GM18517 (cell line): Measurements from ENCODE around the gene CACNA2D1.
"Not testable (repeated sequence)": the region's sequence is repeated elsewhere in the genome, so short reads cannot be mapped to it uniquely, and the experiment has no call there.

Experiments
- ATAC-seq: cut with Tn5 transposase; IDR thresholded peaks from one replicate; pipeline ENCODE4 v1.9.1; 2021; ENCODE audit warnings: mild to moderate bottlenecking, moderate library complexity; ENCODE audit not compliant: unreplicated experiment

Gene CACNA2D1

DNA sequence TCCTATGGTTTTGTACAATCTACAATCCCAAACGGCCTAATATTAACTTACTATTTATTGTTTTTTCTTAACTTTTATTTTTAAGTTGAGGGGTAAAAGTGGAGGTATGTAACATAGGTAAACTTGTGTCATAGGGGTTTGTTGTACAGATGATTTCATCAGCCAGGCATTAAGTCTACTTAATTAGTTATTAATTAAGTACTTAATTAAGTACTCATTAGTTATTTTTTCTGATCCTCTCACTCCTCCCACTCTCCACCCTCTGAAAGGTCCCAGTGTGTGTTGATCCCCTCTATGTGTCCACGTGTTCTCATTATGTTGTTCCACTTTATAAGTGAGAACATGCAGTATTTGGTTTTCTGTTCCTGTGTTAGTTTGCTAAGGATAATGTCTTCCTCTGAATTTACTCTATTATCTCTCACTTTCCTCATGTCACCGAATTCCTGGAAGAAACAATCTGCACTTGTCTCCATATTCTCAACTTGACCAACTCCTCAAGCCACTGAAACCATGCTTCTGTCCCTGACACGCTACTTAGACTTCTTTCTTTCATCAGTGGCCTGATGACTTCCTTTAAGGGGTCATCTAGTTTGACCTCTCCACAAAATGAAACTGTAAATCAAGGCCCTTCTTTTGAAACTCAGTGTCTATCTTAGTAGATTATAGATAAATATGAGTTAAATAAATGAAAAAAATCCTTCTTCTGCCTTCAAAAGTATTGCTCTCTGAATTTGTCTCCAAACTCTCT is 9.1 kb downstream of the CACNA2D1 start:
- ATAC-seq, result no peak

DNA sequence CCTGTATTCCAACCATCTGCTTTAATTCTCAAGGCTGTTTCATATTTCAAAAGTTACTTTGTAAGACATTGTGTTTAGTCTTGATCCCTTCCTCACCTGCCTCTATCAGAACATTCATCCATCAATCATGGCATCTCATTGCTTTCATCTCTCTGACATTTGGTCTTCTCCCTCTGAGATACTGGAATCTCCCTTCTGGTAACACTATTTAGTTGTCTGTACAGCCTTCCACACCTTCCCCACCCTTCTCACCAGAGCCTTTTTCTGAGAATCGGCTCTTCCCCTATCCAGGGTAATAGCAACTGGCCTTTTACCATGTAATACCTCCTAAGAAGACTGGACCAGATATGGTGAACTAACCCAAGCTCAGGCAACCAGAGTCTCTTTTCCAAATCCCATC is 10.1 kb downstream of the CACNA2D1 start:
- ATAC-seq, result no peak

DNA sequence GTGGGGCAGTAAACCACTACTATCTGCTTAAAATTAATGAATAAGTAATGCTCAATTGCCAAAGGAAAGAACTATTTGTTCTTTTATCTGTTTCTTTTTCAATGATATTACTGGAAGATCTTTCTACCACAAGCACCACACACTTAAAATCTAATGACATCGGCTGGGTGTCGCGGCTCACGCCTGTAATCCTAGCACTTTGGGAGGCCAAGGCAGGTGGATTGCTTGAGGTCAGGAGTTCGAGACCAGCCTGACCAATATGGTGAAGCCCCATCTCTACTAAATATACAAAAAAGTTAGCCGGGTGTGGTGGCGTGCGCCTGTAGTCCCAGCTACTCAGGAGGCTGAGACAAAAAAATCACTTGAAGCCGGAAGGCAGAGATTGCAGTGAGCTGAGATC is 10.8 kb downstream of the CACNA2D1 start:
- ATAC-seq, result not testable (repeated sequence)

DNA sequence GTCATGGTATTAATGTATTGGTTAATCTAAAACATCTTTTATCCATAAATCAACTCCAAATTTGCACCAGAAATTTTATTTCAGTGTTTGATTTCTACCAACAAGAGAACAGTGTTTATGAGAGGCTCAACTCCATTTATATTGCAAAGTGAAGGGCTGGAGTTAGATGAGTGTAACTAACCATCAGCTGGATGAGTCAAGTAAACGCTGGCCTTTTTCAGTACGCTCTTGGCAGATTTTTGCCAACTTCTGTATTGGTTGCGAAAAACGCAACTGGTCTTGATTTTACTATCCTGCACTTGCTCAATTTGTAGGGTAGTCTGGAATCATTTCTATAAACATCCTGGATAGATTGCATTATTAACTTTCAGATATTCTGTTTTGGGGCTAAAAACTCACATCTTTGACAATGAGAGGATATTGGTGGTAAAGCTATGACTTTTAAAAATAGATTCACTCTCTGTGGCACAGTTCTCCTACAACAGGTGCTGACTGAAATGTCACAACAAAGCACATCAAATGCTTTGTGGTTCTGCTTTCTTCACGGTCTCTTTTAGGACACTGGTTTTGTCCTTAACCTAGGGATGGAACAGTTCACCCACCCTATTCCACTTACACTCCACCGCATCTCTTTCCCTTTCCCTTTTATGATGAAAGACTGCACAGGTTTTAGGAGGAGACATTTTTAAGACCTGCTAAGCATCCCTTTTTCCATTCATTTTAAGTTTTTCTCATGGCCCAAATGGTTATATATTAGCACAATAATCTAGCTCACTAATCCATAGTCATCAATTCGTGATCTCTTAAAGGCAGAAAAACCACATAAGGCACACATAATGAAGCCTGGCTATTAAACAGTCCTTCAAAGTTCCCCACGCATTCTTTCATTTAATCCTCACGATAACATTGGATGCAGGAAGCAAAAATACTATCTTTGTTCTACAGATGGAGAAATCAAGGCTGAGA is 12.8 kb downstream of the CACNA2D1 start:
- ATAC-seq, result no peak

DNA sequence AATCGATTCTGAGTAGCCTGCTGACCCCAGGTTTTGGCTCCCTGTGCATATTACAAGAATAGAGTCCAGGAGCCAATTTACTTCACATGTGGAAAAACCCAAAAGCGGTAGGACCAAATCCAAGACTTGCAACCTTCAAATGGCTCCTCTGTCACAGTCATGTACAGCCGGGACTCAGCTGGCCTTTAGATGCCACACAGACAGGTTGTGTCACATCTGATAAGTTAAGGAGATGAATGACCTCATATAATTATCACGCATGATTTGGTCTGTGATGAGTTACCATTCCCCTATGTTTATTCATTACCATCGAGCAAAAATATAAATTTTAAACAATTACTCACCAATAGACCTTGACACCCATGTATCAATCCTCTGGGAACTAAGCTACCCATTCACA is 14.2 kb downstream of the CACNA2D1 start:
- no peak for ATAC-seq

DNA sequence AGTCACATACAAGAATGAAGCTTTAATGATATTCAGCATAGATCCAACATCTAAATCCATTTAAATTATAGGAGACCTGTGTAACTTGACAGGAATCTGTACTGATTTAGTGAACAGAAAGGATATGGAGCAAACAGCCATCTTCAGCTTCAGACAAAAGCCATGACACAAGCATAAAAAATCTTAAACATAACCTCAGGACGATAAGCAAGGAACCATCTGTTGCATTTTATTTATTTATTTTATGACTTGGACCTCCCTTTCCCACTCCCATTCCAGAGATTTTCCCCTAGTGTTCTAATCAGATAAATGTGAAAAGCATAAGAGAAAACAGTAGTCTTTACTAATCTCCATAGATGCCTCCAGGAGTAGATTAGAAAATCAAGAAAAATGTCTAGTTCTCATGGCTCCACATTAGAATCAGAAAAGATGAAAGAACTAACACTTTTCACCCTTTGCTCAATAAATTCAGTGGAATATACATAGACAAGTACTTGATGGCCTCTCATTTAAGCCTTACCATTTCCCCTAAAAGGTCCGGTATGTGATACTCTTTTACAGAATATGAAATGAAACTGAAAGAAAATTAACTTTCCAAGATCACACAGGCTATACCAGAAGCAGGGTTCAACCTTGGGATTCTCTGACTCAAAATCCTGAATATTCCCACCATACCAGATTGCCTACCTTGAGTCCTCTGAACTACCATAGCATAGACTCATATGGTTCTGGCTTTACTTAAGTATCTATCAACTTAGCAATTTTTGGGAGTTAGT is 15.2 kb downstream of the CACNA2D1 start:
- no peak for ATAC-seq

DNA sequence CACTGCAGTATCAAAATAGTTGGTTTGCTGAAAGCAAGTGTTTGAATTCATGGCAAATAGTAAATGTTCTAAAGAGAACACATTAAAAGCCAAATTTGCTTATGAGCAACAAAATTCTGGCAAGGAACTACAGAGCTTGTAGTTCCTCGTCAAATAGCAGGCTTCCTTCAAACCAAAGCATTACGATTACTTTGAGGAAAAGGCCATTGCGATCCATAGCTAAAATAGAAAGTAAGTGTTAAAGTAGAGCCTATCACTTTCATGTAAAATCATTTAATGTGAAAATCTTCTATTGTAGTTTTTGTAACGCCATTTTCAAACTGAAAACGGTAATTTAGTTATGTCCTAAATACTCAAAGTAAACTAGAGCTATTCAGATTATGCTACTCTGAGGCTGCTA is 20.1 kb downstream of the CACNA2D1 start:
- no peak for ATAC-seq

DNA sequence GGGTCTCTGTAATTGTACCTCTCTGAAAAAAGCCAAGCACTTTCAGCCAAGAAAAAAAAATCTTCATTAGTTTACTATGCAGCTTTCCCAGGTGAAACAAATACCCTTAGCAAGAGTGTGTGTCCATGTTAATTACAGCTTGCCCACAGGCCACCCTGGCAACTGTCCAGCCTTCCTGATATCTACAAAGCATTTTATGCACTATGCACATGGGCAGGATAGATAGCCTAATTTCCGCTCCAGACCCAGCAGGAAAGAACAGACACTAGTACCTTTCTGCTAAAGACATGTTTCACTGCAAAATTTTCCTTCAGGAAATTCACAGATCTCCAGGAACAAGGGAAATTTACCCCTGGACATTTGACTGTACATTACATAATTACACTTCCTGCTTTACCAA is 24.4 kb downstream of the CACNA2D1 start:
- ATAC-seq, result no peak

DNA sequence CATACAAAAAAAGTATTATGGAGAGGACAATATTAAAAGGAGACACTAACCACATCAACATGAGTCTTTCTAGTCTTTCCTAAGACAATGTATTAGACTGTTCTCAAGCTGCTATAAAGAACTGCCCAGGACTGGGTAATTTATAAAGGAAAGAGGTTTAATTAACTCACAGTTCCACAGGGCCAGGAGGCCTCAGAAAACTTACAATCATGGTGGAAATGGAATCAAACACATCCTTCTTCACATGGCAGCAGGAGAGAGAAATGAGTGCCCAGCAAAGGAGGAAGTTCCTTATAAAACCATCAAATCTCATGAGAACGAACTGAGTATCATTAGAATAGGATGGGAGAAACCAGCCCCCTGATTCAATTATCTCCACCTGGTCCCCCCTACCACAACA is 25.7 kb downstream of the CACNA2D1 start:
- ATAC-seq, result no peak

DNA sequence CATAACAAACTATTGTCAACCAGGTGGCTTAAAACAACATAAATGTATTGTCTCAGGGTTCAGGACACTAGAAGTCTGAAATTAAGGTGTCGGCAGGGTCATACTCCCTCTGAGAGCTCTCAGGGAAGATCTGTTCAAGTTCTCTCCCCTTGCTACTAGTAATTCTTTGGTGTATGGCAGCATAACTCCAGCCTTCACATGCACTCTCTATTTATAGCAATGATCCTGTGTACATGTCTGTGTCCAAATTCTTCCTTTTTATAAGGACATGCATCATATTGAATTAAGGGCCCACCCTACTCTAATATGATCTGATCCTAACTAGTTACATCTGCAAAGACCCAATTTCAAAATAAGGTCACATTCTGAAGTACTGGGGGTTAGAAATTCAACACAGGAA is 27.2 kb downstream of the CACNA2D1 start:
- no peak for ATAC-seq

DNA sequence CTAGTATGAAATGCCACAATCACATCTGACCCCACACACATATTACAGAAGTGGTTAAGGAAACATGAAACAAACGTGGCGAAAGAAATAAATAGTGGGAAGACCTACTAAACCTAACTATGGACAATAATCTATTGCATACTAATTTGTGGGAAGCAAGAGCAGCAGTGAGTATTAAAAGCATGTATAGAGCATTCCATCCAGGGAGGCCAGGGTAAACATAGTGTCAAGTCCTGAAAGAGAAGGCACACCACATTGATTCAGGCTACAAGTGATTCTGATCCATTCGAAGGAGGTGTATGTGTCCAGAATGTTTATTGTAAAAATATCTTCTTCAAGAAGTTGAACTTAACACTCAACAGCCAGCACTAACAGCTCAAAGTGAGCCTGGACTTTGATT is 29.2 kb downstream of the CACNA2D1 start:
- ATAC-seq, result no peak

DNA sequence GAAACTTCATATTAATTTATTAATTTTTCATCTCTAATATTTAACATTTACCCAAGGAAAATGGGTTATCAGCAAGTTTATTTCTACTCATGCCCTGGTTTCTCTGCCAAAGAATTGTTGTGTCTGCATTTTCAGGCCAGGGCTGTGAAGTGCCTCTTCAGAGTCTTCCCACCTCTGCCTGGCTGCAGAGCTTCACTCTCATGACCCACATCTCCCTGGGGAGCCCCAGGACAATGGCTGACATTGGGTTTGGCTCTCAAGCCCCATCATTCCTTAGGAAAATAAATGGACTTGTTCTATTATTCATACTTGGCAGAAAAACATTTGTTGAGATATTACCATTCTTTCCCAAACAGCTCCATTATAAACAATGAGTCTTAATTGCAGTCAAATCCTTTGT is 30.3 kb downstream of the CACNA2D1 start:
- ATAC-seq, result no peak

DNA sequence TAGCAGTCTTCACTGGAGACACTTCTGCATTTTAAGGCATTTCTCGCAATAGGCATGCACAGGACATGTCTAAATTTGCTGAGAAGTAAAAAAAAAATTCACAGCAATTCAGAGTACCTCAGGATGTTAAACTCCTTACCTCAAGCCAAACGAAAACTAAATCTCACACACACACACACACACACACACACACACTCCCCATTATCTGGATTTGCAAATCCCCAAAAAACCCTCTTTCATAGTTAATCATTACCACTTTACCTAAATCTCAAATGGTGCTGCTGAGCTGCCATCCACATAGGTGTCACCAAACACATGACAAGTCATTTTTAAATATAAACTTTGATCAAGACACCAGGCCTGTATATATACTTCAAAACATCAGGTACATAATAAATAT is 31.8 kb downstream of the CACNA2D1 start:
- ATAC-seq, result no peak

DNA sequence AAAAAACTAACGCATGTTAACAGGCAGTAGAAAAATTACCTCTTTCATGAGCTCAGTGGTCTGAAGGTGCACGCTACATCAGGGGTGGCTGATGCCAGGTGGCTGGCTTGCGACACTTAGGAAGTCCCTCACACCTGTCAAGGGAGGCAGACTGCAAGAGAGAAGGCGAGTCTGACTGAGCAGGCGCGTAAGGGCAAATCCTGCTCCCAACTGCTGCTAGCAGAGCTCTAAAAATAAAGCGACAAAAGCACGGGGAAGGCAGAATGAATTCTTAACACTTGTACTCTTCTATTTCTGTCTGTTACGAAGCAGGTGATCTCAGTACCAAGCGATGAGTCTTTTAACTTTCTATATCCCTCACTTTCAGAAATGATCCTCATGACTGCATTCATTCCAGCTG is 33.1 kb downstream of the CACNA2D1 start:
- ATAC-seq, result no peak

DNA sequence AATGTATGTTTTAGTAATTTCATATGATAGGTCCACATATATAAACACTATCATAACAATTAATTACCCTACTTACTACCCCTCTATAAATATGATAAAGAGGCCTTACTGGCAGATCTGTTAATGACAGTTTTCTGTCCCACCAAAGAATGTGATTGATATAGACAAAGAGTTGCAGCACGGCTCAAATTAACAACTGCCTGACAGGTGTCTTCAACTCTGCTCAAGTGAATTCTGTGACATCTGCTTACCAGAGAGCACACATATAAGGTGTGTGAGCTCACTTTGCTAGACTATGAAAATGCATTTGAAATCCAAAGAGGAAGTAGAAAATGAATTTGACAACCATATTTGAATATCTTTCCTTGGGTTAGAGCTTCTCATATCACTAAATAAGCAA is 36.6 kb downstream of the CACNA2D1 start:
- no peak for ATAC-seq

DNA sequence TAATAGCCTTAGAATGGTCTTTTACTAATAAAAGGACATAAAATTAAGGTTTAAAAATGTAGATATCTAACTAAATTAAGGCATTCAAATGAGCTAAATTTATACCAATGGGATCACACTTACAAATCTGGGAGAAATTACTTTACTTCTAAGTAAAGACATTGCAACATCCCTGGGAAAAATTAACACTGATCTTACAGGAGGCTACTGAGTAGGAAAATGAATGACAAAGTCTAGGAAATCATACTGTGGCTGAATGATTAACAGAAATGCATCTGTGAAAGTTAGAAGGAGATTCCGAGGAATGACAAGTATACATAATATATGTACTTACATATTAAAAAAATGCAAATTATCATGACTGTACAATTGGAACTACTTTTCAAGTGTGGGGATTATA is 38.3 kb downstream of the CACNA2D1 start:
- no peak for ATAC-seq

DNA sequence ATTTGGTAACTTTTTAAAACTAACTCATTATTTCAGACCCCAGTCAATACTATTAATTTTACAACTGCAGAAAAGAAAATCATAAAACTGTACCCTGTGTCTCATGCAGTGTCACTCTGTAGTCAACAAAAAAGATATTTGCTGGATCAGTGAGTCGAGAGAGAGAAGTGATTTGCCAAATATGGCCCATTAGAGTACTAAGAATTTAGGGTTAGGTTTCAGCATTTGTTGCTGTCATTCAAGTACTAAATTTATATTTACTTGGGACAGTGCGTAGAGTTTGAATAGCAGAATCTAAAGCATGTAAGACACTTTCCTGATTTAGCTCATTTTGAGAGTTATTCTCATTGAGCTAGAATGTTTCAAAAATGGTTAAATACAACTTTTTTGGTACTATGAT is 38.9 kb downstream of the CACNA2D1 start:
- no peak for ATAC-seq

DNA sequence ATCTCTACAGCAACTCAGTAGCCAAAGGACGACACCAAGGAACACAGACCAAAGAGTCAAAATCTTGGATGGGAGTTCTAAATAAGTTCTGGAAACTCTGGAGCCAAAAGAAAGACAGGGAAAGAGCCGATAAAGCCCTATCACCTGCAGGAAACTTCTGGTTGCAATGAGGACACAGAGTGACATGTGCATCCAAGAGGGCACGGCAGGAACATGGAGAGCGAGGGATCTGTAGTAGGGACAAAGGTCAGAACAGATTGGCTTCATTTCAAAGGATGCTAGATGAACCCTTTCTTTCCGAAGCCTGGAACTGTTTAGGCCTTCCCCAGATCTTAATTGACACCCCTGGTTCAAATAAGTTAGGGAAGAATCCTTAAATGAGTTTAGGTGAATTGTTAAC is 39.5 kb downstream of the CACNA2D1 start:
- no peak for ATAC-seq

DNA sequence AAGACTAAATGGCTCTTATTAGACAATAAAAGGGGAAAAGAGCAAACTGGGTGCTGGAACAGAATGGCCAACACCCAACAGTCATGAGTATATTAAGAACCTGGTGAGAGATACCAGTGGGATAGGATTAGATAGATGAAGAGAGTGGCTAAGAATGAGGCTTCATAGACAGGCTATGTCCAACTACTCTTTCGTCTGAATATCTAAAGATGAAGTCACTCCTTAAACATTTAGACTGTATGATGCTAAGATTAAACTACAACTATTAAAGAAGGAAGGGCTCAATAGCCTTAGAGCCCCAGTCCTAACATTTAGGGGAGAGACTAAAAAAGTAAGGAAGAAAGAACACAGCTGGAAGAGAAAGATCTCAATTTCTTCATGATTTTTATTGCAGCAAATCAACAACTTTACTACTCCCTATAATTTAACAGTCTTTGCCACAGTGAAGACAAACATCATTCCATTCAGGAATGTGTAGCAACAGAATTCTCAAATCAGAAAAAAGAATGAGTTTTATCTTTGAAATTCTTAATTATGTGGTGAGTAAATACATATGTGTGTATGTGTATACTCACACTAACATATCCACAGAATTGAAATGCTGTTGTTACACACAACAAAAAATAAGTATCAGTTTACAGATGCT is 45.6 kb downstream of the CACNA2D1 start:
- ATAC-seq, result no peak

DNA sequence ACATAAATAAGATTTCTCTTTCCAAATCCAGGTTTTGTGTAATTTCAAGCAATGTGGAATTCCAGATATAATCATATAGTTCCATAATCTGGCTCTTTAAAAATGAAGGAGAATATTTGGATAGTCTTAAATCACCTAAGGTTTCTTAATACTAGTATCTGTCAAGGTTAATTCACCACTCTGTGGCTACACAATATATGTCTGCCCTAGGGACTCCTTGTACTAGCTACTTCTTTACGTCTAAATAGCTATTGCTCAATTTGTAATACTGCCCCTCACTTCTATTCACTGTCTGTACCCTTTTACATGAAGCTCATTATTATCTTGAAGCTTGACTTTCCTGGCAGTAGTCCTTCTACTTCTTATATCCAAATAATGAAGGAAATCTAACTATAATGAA is 47.2 kb downstream of the CACNA2D1 start:
- ATAC-seq, result no peak

DNA sequence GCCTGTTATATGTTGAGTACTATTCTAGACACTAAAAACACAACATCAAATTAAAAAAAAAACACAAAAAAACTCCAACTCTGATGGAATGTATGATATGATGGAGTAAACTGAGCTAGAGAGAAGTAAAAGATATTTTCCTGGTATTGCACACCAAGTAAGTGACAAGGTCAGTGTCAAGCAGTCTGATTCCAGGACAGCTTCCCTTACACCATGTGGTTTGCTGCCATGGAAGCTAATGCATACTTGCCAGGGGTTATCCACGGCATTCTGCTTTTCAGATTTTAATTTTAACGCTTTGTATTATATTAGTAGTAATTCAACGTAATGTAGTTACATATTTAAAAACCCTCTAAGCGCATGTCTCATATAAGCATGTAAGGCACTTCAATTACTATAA is 48.4 kb downstream of the CACNA2D1 start:
- no peak for ATAC-seq
